ENCODE data around the gene IMMP2L.

The IMMP2L gene

DNA sequence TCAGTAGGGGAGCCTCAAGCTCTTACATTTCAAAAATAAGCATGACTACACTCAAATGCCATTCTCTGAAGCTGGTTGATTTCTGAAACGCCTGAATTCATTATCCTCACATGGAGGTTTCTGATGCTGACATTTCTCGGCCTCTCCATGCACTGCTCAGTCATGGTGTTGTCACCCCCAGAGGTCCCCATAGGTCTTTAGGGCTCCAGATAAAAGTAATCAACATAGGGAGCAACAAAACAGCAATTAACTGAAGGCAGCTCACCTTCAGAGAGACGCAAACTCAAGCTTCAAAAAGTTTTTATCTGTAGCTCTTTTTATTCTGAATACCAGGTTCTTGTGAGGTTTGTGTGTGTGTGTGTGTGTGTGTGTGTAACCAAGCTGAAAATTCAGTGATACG is 694.5 kb downstream of the IMMP2L start:
- no peak for DNase-seq (ENCODE audit: low read depth in 2 of 2)

GRCh38 chr7:110863258-110863657 is 699.0 kb downstream of the IMMP2L start:
- DNase-seq (ENCODE audit: low read depth in 2 of 2) = no peak

GRCh38 chr7:110861163-110861562 is 701.1 kb downstream of the IMMP2L start:
- no peak for DNase-seq (ENCODE audit: low read depth in 2 of 2)

DNA sequence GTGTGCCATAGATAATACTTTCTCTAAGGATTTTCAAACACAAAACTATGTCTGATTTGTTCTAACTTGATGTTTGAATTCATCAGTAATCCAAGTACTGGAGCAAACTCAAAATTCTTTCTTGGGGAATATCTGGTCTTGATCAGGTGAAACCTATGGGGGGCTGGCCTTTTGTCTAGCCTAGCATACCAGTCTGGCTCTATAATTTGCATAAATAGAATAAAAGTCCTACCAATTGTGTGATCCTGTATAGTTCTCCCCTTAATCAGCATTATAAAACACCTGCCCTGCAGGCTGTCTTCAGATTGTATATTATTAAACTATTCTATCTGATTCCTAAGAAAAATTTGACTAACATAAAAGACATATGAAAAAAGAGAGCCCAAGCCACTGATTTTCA is 705.2 kb downstream of the IMMP2L start:
- no peak for DNase-seq (ENCODE audit: low read depth in 2 of 2)

GRCh38 chr7:110856704-110857103 is 705.6 kb downstream of the IMMP2L start:
- no peak for DNase-seq (ENCODE audit: low read depth in 2 of 2)

DNA sequence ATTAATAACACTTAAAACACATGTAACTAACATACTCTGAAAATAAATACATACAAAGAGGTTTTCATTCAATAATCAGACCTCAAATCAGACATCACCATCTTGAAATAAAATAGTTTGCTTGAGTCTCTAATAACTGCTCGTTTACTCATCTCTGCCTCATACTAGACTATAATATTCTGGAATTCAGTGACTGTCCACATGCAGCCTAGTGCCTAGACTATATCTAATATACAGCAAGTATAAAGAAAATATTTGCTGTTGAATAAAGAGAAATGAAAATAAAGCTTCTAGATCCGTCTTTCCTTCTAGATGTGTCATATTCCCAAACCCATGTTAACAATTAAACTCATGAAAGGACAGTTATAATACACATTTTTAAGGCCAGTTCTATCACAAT is 707.6 kb downstream of the IMMP2L start:
- no peak for DNase-seq (ENCODE audit: low read depth in 2 of 2)

- DNase-seq (ENCODE audit: low read depth in 2 of 2) = no peak
Observed at GRCh38 chr7:110854166-110854565, 708.1 kb downstream of the IMMP2L start.

DNA sequence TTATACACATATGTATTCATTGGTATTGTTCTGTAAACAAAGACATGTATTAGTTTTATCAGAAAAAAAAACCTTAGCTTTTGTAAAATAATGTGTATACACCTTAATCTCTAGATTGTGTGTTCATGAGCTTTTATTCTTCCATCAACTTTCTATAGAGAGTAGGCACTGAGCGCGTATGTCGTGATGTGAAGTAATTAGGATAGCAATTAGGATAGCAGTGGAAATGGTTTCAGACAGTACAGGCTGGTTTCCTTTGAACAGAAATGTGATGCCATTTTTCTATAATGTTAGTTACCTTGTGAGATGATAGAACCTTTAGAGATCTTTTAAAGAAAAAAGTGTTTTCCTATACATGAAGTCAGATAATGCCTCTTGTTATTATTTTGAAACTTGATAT is 709.0 kb downstream of the IMMP2L start:
- DNase-seq (ENCODE audit: low read depth in 2 of 2) = no peak

DNA sequence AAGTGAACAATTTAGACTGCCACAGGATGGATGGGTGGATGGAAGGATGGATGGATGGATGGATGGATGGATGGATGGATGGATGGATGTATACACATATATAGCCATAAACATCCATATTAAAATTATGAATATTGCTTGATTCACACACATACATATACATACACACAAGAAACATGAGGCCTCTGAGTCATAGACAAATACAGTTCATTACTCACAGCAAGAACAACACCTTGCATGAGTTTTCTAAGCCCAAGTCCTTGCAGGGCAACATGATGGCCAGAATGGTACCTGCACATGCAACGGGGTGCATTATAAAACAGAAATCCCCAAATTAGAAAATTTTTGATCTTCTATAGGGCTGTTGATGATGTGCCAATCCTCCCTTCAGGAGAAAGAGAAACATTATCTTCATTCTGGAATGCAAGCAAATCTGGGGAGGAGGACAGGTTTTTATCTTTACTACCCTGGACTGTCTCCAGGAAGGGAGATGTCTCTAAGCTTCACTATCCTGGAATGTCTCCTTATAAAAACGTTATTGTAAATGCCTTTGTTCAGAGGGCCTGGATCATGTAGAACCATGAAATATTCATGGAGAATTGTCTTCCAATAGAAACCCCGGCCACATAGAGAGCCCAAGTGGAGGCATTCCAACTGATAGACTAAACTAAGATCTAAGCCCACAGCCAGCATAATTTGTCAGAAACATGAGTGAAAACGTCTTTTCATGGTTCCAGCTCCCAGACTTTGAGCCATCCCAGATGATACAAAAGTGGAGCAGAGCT is 709.9 kb downstream of the IMMP2L start:
- no peak for DNase-seq (ENCODE audit: low read depth in 2 of 2)

DNA sequence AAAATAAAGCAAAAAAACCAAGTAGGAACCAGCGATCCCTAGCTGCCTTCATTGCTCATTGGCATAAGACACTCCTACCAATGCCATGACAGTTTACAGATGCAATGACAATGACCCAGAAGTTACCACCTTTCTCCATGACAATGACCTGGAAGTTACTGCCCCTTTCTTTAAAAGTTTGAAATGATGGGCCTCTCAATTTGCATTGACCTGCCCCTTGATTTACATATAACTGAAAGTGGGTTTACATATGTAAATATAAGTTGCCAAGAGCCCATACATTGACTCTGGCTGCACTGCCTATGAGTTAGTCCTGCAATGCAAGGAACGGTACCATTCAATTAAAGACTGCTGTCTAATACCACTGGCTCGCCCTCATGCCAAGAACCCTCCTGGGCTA is 712.1 kb downstream of the IMMP2L start:
- DNase-seq (ENCODE audit: low read depth in 2 of 2) = no peak

DNA sequence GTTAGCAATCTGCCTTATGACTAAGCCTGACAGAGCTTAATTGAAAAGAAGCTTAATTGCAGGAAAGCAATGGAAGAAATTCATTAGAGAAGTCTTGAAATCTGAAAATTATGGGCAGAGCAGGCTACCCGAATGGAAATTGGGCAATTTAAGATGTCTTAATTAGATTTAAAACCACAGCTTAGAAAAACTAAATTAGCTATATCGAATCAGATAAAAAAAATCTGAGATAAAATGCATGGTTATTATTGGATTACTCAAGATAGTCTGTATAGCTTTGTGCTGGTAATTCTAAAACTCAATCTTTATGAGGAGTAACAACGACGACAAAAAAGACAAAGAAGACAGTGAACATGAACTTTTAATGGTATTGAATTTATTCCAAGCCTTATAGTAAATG is 719.5 kb downstream of the IMMP2L start:
- DNase-seq (ENCODE audit: low read depth in 2 of 2) = no peak

DNA sequence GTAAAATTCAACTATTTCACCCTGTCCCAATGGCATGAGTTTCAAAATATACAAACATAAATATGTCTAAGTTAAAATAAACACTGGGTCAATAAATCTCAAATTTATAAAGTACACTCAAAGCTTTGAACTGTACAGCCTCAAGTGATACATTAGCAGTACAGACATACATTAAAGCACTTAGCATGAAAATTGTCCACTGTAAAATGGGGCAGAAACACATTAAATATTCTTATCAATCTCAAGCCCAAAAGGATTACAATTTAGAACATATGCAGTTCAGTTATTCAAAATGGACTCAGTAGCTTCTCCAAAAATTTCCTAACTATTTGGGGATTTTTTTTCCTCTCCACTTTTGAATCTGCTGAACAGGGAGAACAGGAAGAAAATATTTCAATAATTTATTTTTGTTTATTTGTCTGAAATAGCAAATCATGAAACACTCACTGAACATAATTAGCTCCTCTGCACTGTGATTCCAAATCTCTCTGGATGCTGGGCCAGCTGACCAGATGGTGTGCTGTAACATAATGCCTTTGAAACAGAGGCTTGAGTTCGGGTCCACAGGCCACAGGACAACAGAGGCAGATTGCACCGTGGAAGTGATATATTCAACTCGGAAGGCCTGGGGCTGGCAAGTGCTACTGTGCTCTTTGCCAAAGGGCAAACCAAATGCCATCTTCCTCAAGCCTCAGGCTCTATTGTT is 720.3 kb downstream of the IMMP2L start:
- no peak for DNase-seq (ENCODE audit: low read depth in 2 of 2)

GRCh38 chr7:110839866-110840265 is 722.4 kb downstream of the IMMP2L start:
- DNase-seq (ENCODE audit: low read depth in 2 of 2) = no peak

DNA sequence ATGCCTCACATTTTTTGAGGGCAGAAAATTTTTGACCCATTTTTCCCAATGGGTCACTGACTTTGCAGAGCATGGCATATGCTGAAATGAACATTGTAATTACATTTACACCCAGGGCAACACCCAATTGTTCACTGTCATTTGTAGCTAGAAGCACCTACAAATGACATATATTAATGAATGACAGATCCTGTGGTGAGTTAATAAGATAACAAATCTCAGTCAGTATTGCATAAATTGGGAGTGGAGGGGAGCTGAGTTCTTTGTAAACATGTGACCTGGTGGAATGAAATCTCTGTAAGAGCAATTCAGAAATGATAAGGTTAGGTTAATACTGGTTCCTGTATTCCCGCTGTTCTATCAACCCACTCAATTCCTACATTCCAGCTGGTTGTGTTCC is 726.4 kb downstream of the IMMP2L start:
- no peak for DNase-seq (ENCODE audit: low read depth in 2 of 2)

DNA sequence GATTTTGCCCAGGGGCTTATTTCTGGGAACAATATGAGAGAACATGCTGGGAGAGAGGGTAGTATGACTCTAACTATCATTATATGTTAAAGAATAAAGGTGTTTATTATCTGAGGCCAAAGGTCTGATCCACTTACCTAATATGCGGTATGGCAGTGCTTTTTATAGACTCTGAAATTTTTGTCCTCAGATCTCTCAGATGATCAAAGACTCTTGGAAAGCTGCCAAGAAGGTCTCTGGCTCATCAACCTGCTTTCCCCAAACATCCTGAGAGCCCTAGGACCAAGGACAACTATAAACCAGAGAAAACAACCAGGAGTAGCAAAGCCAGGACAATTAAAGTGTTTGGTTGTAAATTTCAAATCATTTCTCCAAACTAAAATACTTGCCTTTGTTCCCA is 727.1 kb downstream of the IMMP2L start:
- no peak for DNase-seq (ENCODE audit: low read depth in 2 of 2)

DNA sequence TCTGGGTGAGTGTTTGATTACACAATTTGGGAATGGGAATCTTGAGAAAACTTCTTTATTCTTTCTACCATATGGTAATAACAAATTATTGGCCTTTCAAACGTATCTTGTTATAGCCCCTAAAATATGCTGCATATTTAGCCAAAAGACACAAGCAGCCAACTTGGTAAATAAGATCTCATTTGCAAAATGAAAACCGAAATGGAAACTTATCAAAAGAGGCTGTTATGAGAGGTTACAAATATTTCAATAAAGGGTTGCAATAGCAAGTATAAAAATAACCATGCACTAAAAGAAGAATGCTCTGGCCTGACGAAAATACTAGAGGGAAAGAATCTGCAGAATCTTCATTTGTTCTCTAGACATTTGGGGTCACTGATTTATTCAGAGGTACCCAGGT is 730.9 kb downstream of the IMMP2L start:
- no peak for DNase-seq (ENCODE audit: low read depth in 2 of 2)

DNA sequence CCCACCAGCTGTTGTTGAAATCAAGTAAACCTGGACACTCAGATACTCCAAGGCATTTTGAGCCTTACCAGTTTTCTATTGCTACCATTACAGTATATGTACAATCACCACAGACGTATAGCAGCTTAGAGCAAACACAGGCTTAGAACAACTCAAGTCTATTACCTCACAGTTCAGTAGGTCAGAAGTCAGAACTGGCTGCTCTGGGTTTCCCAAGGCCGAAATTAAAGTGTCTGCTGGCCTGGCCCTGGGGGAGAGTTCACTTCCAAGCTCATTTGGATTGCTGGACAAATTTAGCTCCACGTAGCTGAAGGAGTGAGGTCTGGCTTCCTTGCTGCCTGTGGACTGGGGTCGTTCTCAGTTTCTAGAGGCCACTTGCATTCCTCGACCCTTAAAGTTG is 731.5 kb downstream of the IMMP2L start:
- DNase-seq (ENCODE audit: low read depth in 2 of 2) = no peak

GRCh38 chr7:110827936-110828335 is 734.4 kb downstream of the IMMP2L start:
- DNase-seq (ENCODE audit: low read depth in 2 of 2) = no peak

- no peak for DNase-seq (ENCODE audit: low read depth in 2 of 2)
Observed at GRCh38 chr7:110827287-110827855, 734.9 kb downstream of the IMMP2L start.

GRCh38 chr7:110813986-110814385 is 748.3 kb downstream of the IMMP2L start:
- DNase-seq (ENCODE audit: low read depth in 2 of 2) = no peak

DNA sequence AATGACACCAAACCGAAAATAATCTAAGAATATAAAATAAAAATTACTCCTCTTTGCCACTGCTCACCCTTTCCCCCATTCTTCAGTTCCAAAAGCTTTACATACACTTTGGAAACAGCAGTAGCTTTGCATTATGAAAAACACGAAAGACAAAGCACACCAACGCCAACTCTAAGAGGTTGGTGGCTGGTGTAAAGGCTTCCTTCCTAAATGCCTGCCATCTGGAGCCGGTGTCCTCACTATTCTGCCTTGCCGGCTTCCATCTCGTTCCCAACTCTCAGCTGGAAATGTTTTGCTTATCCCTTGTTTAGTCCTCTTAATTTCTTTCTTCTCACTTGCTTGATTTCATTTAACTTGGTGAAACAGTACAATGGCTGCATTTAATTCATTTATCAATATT is 752.5 kb downstream of the IMMP2L start:
- no peak for DNase-seq (ENCODE audit: low read depth in 2 of 2)

DNA sequence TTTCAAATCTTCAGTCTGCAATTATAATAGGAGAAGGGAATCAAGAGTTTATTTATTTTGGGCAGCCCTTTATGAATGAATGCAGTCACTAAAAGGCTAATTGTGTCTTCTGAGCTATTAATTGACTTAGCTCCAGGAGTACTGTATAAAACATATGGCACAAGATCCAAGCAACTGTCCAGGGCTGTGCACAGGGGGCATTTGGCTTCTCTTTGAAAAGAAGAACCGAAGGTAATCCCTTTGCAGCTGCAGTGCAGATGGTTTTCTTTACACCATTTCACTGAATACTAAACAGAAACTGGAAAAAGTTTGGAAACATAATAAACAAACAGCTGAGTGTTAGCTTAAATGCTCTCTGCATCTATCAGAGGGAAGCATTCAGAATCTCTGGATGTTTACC is 753.9 kb downstream of the IMMP2L start:
- no peak for DNase-seq (ENCODE audit: low read depth in 2 of 2)

DNA sequence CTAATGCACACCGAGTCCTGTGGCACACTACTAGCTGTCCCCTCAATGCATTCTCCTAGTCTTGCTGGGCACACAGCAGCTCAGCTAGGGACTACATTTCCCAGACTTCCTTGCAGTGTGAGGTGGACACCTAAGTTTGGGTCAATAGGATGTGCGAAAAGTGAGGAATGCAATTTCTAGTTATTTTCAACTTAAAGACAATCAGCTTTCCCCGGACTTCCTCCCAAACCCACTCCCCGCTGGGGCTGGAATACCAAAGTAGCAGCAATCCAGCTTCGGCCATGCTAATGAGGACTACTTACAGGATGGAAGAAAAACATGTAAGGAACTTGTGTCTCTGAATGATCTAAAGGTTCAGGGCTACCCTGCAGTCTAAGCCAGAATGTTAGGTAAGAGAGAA is 757.8 kb downstream of the IMMP2L start:
- DNase-seq (ENCODE audit: low read depth in 2 of 2) = no peak

All from stimulated activated CD4-positive, alpha-beta T cell treated with anti-CD3 and anti-CD28 coated beads, Interleukin-15, amount 100 ng/mL, for 48 hours (primary cell).